GM10847 (cell line): ENCODE data around the gene KCNMB2.

Experiments used
- POLR2A ChIP-seq: IDR thresholded peaks from 2 replicates; pipeline ENCODE4 v1.6.1; 2011; ENCODE audit not compliant: insufficient read length; ENCODE audit errors: extremely low read depth

KCNMB2 gene

GRCh38 chr3:178772746-178773145 is 236.5 kb downstream of the KCNMB2 start:
- no peak for TF ChIP-seq POLR2A

- TF ChIP-seq POLR2A, result no peak
These were observed 237.1 kb downstream of the KCNMB2 start for GRCh38 chr3:178773358-178773757.

GRCh38 chr3:178777718-178778411 is 241.6 kb downstream of the KCNMB2 start:
- TF ChIP-seq POLR2A, result no peak

GRCh38 chr3:178778589-178778988 is 242.4 kb downstream of the KCNMB2 start:
- no peak for TF ChIP-seq POLR2A

GRCh38 chr3:178785961-178786360 is 249.7 kb downstream of the KCNMB2 start:
- TF ChIP-seq POLR2A, result no peak

- no peak for TF ChIP-seq POLR2A
These were observed 251.7 kb downstream of the KCNMB2 start for GRCh38 chr3:178787960-178788359.

GRCh38 chr3:178794711-178795110 is 258.5 kb downstream of the KCNMB2 start:
- no peak for TF ChIP-seq POLR2A

- no peak for TF ChIP-seq POLR2A
These were observed 259.1 kb downstream of the KCNMB2 start for GRCh38 chr3:178795349-178795748.

GRCh38 chr3:178802259-178802658 is 266.0 kb downstream of the KCNMB2 start:
- TF ChIP-seq POLR2A, result no peak

- no peak for TF ChIP-seq POLR2A
These were observed 266.9 kb downstream of the KCNMB2 start for GRCh38 chr3:178802993-178803693.

GRCh38 chr3:178804606-178805005 is 268.4 kb downstream of the KCNMB2 start:
- TF ChIP-seq POLR2A, result no peak

- TF ChIP-seq POLR2A, result no peak
These were observed 269.5 kb downstream of the KCNMB2 start for GRCh38 chr3:178805741-178806140.

- no peak for TF ChIP-seq POLR2A
These were observed 270.4 kb downstream of the KCNMB2 start for GRCh38 chr3:178806651-178807050.

GRCh38 chr3:178807694-178808093 is 271.5 kb downstream of the KCNMB2 start:
- TF ChIP-seq POLR2A, result no peak

- no peak for TF ChIP-seq POLR2A
These were observed 272.5 kb downstream of the KCNMB2 start for GRCh38 chr3:178808748-178809147.

- no peak for TF ChIP-seq POLR2A
These were observed 273.9 kb downstream of the KCNMB2 start for GRCh38 chr3:178810181-178810580.

- TF ChIP-seq POLR2A, result no peak
These were observed 286.5 kb downstream of the KCNMB2 start for GRCh38 chr3:178822722-178823121.
